Cardiac fibroblast (primary cell): Measurements from ENCODE around the gene STK32B.

Source experiments
- DNase-seq, 2 donors: peaks; one replicate each; pipeline versions ENCODE4 v3.0.0 to v3.0.0-alpha.2; 2010; ENCODE audit warnings: low read depth in 2 of 2
- H3K4me3 ChIP-seq, 2 donors: replicated peaks in 1 of 2; 1 replicate in 1 of 2; 2 replicates in 1 of 2; pipeline ENCODE4 v1.5.1; 2011; ENCODE audit warnings: low read depth in 2 of 2, low read length in 2 of 2, mild to moderate bottlenecking in 2 of 2, moderate library complexity in 1 of 2
- TF ChIP-seq, protein P1 (sequence below): IDR thresholded peaks from one replicate; pipeline ENCODE4 v1.5.1; 2011; ENCODE audit warnings: low read depth, mild to moderate bottlenecking, low read length, inconsistent platforms

Gene STK32B

GRCh38 chr4:5366421-5366820, 315.1 kb downstream of the STK32B start:
- TF ChIP-seq, protein P1, sequence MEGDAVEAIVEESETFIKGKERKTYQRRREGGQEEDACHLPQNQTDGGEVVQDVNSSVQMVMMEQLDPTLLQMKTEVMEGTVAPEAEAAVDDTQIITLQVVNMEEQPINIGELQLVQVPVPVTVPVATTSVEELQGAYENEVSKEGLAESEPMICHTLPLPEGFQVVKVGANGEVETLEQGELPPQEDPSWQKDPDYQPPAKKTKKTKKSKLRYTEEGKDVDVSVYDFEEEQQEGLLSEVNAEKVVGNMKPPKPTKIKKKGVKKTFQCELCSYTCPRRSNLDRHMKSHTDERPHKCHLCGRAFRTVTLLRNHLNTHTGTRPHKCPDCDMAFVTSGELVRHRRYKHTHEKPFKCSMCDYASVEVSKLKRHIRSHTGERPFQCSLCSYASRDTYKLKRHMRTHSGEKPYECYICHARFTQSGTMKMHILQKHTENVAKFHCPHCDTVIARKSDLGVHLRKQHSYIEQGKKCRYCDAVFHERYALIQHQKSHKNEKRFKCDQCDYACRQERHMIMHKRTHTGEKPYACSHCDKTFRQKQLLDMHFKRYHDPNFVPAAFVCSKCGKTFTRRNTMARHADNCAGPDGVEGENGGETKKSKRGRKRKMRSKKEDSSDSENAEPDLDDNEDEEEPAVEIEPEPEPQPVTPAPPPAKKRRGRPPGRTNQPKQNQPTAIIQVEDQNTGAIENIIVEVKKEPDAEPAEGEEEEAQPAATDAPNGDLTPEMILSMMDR = no peak
- no peak overlapping the region for H3K4me3 ChIP-seq
- peak; percentile 2 to 7 for DNase-seq

DNA sequence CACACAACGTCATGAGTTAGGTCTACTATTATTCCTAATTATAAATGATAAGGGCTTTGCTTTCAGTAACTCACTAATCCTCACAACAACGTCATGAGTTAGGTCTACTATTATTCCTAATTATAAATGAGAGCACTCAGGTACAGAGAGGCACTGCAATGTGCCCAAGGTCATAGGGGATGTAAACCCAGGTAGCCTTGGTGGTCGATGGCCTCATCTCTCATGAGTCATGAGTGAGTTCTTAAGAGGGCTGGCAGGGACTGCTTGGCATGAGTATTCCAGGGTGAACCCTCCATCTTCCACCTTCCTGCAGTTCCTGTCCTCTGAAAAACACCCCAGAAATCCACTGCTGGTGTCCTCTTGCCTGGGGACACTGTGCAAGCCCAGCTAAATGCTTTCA, 317.1 kb downstream of the STK32B start:
- TF ChIP-seq, protein P1 = no peak
- DNase-seq = no peak

DNA sequence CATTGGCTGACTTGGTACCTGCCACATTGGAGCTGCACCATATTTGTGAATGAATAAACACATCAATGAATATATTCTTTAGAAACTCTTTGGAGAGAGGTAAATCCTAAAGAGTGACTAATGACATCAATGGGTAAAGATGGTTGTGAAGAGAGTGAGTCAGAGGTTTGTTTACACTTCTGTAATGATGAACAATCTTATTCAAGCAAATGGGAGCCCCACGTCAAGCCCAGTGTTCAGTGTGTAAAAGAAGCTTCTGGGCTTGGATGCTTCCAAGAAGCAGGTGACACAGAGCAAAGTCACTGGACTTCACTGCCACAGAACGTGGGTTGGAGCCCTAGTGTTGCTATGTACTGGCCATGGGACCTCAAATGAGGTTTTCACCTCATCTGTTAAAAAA, 319.0 kb downstream of the STK32B start:
- no peak for DNase-seq
- TF ChIP-seq, protein P1 = no peak
- no peak overlapping the region for H3K4me3 ChIP-seq

More for the DNA sequence above, 317.1 kb downstream of the STK32B start:
- H3K4me3 ChIP-seq = no peak overlapping the region

DNA sequence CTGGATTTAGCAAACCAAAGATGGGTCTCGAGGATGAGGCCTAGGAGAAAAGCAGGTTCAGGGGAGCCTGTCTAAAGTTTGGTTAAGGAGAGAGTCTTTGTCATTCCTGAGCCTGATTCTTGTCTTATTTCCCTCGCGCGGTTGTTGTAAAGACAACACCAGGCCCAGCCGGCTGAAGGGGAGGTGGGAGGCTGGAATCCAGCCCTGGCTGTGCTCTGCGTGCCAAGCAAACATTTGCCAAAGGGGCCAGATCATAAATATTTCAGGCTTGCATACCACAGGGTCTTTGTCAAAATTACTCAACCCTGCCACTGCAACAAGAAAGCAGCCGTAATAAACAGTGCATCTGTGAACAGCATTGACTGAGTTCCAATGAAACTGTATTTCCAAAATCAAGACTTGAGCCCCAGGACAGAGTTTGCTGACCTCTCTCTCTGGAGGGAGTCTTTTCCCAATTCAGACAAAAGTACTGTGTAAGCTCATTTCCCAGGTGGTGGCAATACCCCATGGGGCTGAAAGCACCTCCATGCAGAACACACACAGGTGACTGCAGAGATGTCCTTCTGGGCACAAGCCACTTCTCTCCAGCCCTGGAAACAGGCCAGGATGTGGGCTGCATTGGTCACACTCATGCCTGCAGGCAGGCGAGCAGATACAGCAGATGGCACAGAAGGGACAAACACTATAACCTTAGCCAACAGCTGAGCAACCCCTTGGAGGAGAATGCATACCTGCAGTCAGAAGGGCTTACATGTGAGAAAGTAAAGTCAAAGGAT, 320.3 kb downstream of the STK32B start:
- TF ChIP-seq, protein P1 = no peak
- H3K4me3 ChIP-seq = no peak overlapping the region
- DNase-seq = no peak

DNA sequence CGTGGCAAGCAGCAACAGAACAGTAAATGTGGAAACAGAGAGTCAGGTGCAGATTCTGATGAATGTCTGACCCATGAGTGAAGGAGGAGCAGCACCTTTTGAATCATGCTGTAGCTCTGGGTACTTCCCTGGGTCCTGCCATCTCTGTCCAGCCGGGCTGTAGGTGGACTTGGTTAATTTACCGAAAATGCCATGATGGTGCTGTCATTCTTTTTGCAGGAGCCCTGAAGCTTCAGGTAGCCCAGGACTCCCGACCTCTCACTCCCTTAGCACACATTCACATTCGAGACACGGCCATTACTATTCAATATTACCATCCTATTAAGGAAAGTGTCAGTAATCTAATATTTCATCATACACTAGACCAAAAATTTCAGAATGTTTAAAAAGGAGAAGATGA, 320.9 kb downstream of the STK32B start:
- H3K4me3 ChIP-seq = no peak overlapping the region
- no peak for DNase-seq
- TF ChIP-seq, protein P1 = no peak

DNA sequence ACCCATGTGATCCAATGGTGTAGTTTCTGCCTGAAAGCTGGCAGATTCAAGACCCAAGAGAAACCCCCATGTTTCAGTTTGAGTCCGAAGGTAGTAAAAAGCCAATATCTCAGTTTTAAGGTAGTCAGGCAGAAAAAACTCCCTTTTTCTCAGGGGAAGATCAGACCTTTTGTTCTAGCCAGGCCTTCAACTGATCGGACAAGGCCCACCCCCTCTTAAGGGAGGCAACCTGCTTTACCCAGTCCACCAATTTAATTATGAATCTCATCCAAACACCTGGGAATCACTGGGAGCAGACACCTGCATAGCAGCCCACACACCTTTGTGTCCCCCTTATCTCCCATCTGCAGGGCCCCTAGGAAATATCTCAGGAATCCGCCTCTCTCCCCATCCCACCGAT, 322.0 kb downstream of the STK32B start:
- TF ChIP-seq, protein P1 = no peak
- H3K4me3 ChIP-seq = no peak overlapping the region
- no peak for DNase-seq

DNA sequence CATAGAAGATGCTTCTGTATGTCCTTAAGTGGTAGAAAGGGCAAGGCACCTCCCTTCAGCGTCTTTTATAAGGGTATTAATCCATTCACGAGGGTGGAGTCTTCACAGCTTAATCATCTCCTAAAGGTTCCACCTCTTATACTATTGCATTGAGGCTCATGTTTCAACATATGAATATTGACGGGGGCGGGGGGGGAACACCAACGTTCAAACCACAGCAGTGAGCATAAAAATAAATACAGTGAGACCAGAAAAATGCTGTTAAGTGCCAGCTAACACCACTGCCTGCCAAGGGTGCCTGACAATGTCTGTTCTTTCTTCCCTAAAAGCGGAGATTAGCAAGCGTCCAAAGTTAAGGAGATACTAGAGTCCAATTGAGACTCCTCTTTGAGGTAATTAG, 323.3 kb downstream of the STK32B start:
- DNase-seq = no peak
- no peak overlapping the region for H3K4me3 ChIP-seq
- TF ChIP-seq, protein P1 = no peak
